Gastrocnemius medialis (tissue), 4 donors: ENCODE measurements around the gene SPRN.

ENCODE experiments used
- CTCF ChIP-seq, 5 experiments: fragments of 450-650 bp in 3 of 5; fragments of 200-600 bp in 2 of 5; sonication (generic) in 2 of 5; IDR thresholded peaks in 4 of 5; conservative IDR thresholded peaks in 1 of 5; 1 replicate in 4 of 5; 2 replicates in 1 of 5; pipeline ENCODE4 v1.5.1; 2016 to 2019; ENCODE audit warnings: antibody characterized with exemption in 5 of 5, mild to moderate bottlenecking in 3 of 5, moderate library complexity in 3 of 5
- POLR2A ChIP-seq, 2 donors: fragments of 450-650 bp; IDR thresholded peaks; one replicate each; pipeline ENCODE4 v1.6.1; 2017; ENCODE audit warnings: antibody characterized with exemption in 2 of 2, mild to moderate bottlenecking in 2 of 2, moderate library complexity in 2 of 2

- TF ChIP-seq CTCF (IDR thresholded peaks at IDR 0.05 in 4 of 5, conservative IDR thresholded peaks at IDR 0.05 in 1 of 5) (no peak), POLR2A (IDR thresholded peaks at IDR 0.05) (no peak)
Observed at GRCh38 chr10:133460208-133460769, 35.9 kb upstream of the SPRN start.
